MCF 10A (cell line): ENCODE results near the gene EXD3. TPM values are rescaled to one million over a fixed set of nuclear protein-coding genes. Genes with fewer than 3 reads are reported as not detected.

ENCODE experiments used
- BruUV-seq: library from RNA; stranded (reverse); fragments of 400-500 nt; replicated peaks from 2 replicates; lab custom pipeline; 2021; lab: Mats Ljungman, UMichigan
- CTCF ChIA-PET: fragments of 300-600 bp; sonication (Branson Sonifier 250); formaldehyde crosslinking; extraction: SDS; loops from one replicate; lab custom pipeline; 2021; ENCODE audit warnings: antibody characterized with exemption, inconsistent platforms; lab: Yijun Ruan, JAX
- POLR2A ChIA-PET: fragments of 300-600, 350-650 bp; sonication (Branson Sonifier 250); formaldehyde crosslinking; extraction: SDS; loops from one replicate; lab custom pipeline; 2020; ENCODE audit warnings: antibody characterized with exemption, inconsistent platforms; lab: Yijun Ruan, JAX
- DNase-seq: peaks from one replicate; pipeline ENCODE4 v3.0.0-alpha.2; 2018; ENCODE audit not compliant: unreplicated experiment
- H3K27ac Mint-ChIP-seq: one replicate; pipeline ENCODE4 v1.8.0; 2022; ENCODE audit warnings: mild to moderate bottlenecking, low read depth, mixed read lengths; ENCODE audit not compliant: unreplicated experiment
- H3K27me3 Mint-ChIP-seq: one replicate; pipeline ENCODE4 v1.8.0; 2022; ENCODE audit warnings: mixed read lengths; ENCODE audit not compliant: insufficient read depth, unreplicated experiment
- H3K36me3 Mint-ChIP-seq: one replicate; pipeline ENCODE4 v1.8.0; 2022; ENCODE audit warnings: mild to moderate bottlenecking, moderate library complexity, mixed read lengths; ENCODE audit not compliant: insufficient read depth, unreplicated experiment
- H3K4me1 Mint-ChIP-seq: one replicate; pipeline ENCODE4 v1.8.0; 2022; ENCODE audit warnings: mixed read lengths; ENCODE audit not compliant: insufficient read depth, unreplicated experiment
- H3K4me3 Mint-ChIP-seq: one replicate; pipeline ENCODE4 v1.8.0; 2022; ENCODE audit warnings: mild to moderate bottlenecking, moderate library complexity, mixed read lengths; ENCODE audit not compliant: unreplicated experiment
- H3K9me3 Mint-ChIP-seq: one replicate; pipeline ENCODE4 v1.8.0; 2022; ENCODE audit warnings: mixed read lengths; ENCODE audit not compliant: unreplicated experiment
- intact Hi-C: fragments of 100-400 bp; cut with micrococcal nuclease; formaldehyde crosslinking; loops from 2 replicates; pipeline ENCODE4 v1.14.1; 2022
- total RNA-seq: library from RNA; stranded (reverse); gene quantifications from 2 replicates; pipeline ENCODE4 v1.2.3, GENCODE V29; 2022
- TF ChIP-seq, protein P1 (sequence below): fragments of 200-600 bp; IDR thresholded peaks from one replicate; pipeline ENCODE4 v1.8.0; 2022; ENCODE audit warnings: antibody characterized with exemption, mild to moderate bottlenecking; ENCODE audit not compliant: unreplicated experiment

Gene EXD3
- total RNA-seq, 1 experiment from 2014 or later = 17.1 TPM

DNA sequence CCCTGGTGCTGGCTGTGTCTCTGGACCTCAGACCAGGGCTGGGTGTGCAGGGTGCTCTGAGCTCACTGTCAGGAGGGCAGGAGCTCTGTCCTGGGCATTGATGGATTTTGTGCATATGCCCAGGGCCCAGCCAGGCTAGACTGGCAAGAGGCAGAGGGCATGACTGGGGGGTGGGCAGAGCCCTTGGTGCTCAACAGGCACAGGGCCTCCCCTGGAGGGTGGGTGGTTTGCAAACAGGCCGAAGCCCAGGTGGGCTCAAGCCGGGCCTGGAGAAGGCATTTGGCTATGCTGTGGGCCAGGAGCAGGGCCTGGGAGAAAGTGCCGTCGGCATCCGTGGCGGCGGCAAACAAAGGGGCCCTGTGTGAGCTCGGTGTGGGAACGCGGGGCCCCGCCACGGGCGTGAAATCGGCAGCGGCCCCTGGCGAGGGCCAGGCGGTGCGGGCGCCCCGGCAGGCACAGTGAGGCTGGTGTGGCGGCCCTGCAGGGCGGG is 119.0 kb downstream of the EXD3 start:
- CTCF ChIA-PET = interaction anchor here (0.6 to 1.2 kb wide), 4 partner anchors 7 to 231 kb away, joined by 3 to 4 read pairs (median 3); no protein-coding TSS in a partner anchor
- POLR2A ChIA-PET = interaction anchor here (1.5 to 2.0 kb wide), 2 partner anchors 49 to 119 kb away, joined by 5 read pairs; partner anchors contain the start of genes EXD3 and NELFB
- no peak for DNase-seq
- Mint-ChIP-seq H3K4me1 (no peaks in the 10 kb centered on the region), H3K9me3 (no peaks in the 10 kb centered on the region), H3K27ac (no peak overlapping the region), H3K4me3 (no peak overlapping the region), H3K27me3 (no peaks in the 10 kb centered on the region), H3K36me3 (peaks cover 10% of the 10 kb centered on the region)
- TF ChIP-seq, protein P1, sequence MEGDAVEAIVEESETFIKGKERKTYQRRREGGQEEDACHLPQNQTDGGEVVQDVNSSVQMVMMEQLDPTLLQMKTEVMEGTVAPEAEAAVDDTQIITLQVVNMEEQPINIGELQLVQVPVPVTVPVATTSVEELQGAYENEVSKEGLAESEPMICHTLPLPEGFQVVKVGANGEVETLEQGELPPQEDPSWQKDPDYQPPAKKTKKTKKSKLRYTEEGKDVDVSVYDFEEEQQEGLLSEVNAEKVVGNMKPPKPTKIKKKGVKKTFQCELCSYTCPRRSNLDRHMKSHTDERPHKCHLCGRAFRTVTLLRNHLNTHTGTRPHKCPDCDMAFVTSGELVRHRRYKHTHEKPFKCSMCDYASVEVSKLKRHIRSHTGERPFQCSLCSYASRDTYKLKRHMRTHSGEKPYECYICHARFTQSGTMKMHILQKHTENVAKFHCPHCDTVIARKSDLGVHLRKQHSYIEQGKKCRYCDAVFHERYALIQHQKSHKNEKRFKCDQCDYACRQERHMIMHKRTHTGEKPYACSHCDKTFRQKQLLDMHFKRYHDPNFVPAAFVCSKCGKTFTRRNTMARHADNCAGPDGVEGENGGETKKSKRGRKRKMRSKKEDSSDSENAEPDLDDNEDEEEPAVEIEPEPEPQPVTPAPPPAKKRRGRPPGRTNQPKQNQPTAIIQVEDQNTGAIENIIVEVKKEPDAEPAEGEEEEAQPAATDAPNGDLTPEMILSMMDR = no peak
- no TSS peak for BruUV-seq
- intact Hi-C loops = loop anchor here (5.0 kb wide), 1 partner anchor 118 kb away; the partner anchor contains the start of genes EXD3 and NOXA1

DNA sequence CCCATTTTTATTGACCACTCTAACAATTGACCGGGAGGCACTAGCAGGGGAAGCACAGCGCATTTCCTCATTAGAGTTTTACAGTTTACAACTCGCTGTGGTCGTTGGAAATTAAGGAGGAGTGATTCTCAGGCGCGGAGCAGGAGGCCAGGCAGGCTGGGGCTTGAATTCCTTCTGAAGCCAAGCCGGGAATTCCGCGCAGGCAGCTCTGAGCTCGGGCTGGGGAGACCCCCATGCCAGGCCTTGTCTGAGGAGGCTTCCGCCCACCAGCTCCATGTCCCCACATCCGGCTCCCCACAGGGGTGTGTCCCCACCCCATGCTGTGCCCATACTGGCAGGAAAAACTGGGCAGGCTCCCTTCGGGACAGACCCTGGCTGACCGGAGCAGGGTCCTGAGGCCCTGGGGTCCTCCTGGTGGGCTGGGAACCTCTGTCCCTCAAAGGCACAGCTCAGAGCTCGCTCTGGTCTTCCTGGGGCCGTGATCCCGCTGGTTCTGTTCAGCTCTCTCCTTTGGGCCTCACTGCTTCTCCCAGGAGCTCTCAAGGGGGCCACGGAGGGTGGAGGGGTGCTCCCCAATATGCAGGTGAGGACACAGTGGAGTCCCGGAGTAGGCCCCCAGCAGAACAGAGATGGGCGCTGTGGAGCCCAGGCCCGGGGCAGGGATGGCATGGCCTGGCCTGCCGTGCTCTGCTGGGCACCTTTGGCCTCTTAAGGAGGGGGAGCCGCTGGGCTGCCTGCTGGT is 119.6 kb downstream of the EXD3 start:
- POLR2A ChIA-PET = interaction anchor here (1.5 to 2.0 kb wide), 2 partner anchors 49 to 119 kb away, joined by 5 read pairs; partner anchors contain the start of genes EXD3 and NELFB

DNA sequence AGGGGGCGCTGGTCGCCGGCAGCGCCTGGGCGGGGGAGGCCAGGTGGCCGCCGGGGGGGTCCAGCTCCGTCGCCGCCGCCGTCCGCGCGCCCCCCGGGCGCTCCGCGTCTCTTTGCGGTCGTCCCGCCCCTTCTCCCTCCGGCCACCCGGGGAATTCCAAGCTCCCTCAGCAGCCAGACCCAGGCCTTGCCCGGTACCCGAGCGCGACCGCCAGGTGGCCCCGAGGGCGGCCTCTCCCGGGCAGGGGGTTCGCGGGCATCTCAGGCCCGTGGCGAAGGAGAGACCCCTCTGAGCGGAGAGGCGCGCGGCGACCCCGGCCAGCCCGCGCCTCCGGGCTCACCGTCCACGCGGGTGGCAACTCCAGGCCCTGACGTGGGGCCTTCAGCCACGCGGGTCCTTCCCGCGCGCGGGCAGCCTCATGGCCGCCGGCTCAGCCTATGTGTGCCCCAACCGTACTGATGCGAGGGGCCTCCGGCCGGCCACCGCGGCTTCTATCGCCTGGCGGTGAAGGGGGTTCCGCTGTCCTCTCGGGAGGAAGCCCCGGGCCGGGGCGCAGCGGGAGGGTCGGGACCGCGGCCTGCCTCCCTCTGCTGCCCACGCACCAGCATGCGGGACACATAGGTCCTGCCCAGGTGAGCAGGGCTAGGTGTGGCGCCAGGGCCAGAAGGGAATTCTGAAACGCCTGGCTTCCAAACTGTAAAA is 120.4 kb downstream of the EXD3 start:
- no peak overlapping the region for H3K27ac Mint-ChIP-seq
- H3K36me3 Mint-ChIP-seq = peaks cover 12% of the 10 kb centered on the region
- H3K4me1 Mint-ChIP-seq = no peaks in the 10 kb centered on the region
- no peak for DNase-seq
- no TSS peak for BruUV-seq
- no peak overlapping the region for H3K4me3 Mint-ChIP-seq
- ChIA-PET CTCF (interaction anchor here (0.5 to 0.7 kb wide), 3 partner anchors 16 to 274 kb away, joined by 3 to 4 read pairs (median 3); no protein-coding TSS in a partner anchor), POLR2A (interaction anchor here (0.6 to 1.5 kb wide), 3 partner anchors 9 to 57 kb away, joined by 3 to 6 read pairs (median 5); partner anchors contain the start of gene NELFB)
- no peaks in the 10 kb centered on the region for H3K9me3 Mint-ChIP-seq
- intact Hi-C loops = loop anchor here (5.0 kb wide), 1 partner anchor 120 kb away; the partner anchor contains the start of genes EXD3 and NOXA1
- no peaks in the 10 kb centered on the region for H3K27me3 Mint-ChIP-seq
- TF ChIP-seq, protein P1 = peak; percentile 73

More for the DNA sequence above, 119.6 kb downstream of the EXD3 start:
- no peak overlapping the region for H3K27ac Mint-ChIP-seq
- no peaks in the 10 kb centered on the region for H3K27me3 Mint-ChIP-seq
- intact Hi-C loops = loop anchor here (5.0 kb wide), 1 partner anchor 119 kb away; the partner anchor contains the start of genes EXD3 and NOXA1
- H3K4me1 Mint-ChIP-seq = no peaks in the 10 kb centered on the region
- TF ChIP-seq, protein P1 = no peak
- H3K36me3 Mint-ChIP-seq = peaks cover 12% of the 10 kb centered on the region
- DNase-seq = no peak
- H3K4me3 Mint-ChIP-seq = no peak overlapping the region
- H3K9me3 Mint-ChIP-seq = no peaks in the 10 kb centered on the region
- CTCF ChIA-PET = interaction anchor here (0.6 to 0.7 kb wide), 3 partner anchors 20 to 232 kb away, joined by 3 to 4 read pairs (median 3); no protein-coding TSS in a partner anchor
- no TSS peak for BruUV-seq
